OCI-LY1 (cell line): ENCODE data around the gene CEP131.

ENCODE experiments used
- H2AFZ ChIP-seq: fragments of 200-600 bp; sonication (generic), shearing (Covaris generic); 2 replicates; pipeline ENCODE4 v1.6.0; 2014; ENCODE audit warnings: antibody characterized with exemption, mild to moderate bottlenecking, low read length
- H3F3A ChIP-seq: fragments of 200-600 bp; sonication (generic), shearing (Covaris generic); 2 replicates; pipeline ENCODE4 v1.6.0; 2014; ENCODE audit warnings: mild to moderate bottlenecking, antibody characterized with exemption, low read length, moderate library complexity; ENCODE audit not compliant: insufficient read depth
- H3K27ac ChIP-seq: fragments of 200-600 bp; sonication (generic); 2 replicates; pipeline ENCODE4 v1.5.1; 2014; ENCODE audit warnings: low read length, mixed run types, mild to moderate bottlenecking, low read depth; ENCODE audit not compliant: poor library complexity, severe bottlenecking
- H3K27me3 ChIP-seq: fragments of 200-600 bp; sonication (generic); 2 replicates; pipeline ENCODE4 v1.6.0; 2014; ENCODE audit warnings: antibody characterized with exemption, mild to moderate bottlenecking, low read length, moderate library complexity; ENCODE audit not compliant: insufficient read depth
- H3K36me3 ChIP-seq: fragments of 200-600 bp; sonication (generic); 2 replicates; pipeline ENCODE4 v1.6.1; 2014; ENCODE audit warnings: mild to moderate bottlenecking, antibody characterized with exemption, low read length, moderate library complexity, mixed read lengths; ENCODE audit not compliant: insufficient read depth
- H3K4me1 ChIP-seq: fragments of 200-600 bp; sonication (generic); 2 replicates; pipeline ENCODE4 v1.5.1; 2014; ENCODE audit warnings: mild to moderate bottlenecking, low read length, moderate library complexity; ENCODE audit not compliant: insufficient read depth, severe bottlenecking
- H3K4me2 ChIP-seq: fragments of 200-600 bp; sonication (generic), shearing (Covaris generic); 2 replicates; pipeline ENCODE4 v1.6.1; 2014; ENCODE audit warnings: low read length
- H3K4me3 ChIP-seq: fragments of 200-600 bp; sonication (generic); 2 replicates; pipeline ENCODE4 v1.5.1; 2014; ENCODE audit warnings: low read length, low read depth, mild to moderate bottlenecking, mixed read lengths; ENCODE audit not compliant: poor library complexity, severe bottlenecking
- H3K79me2 ChIP-seq: fragments of 200-600 bp; shearing (Covaris generic); 2 replicates; pipeline ENCODE4 v1.6.1; 2016; ENCODE audit warnings: mixed run types, low read length, mixed read lengths; ENCODE audit not compliant: insufficient read depth
- H3K9ac ChIP-seq: fragments of 200-600 bp; sonication (generic), shearing (Covaris generic); 2 replicates; pipeline ENCODE4 v1.6.1; 2014; ENCODE audit warnings: mild to moderate bottlenecking, low read length, mixed read lengths
- H3K9me2 ChIP-seq: fragments of 200-600 bp; sonication (generic), shearing (Covaris generic); 2 replicates; pipeline ENCODE4 v1.6.1; 2014; ENCODE audit warnings: low read depth, mild to moderate bottlenecking, low read length, mixed read lengths
- H3K9me3 ChIP-seq: fragments of 200-600 bp; shearing (Covaris generic); 2 replicates; pipeline ENCODE4 v1.6.1; 2014; ENCODE audit warnings: low read length, mixed read lengths
- H4K20me1 ChIP-seq: fragments of 200-600 bp; sonication (generic), shearing (Covaris generic); 2 replicates; pipeline ENCODE4 v1.6.0; 2016; ENCODE audit warnings: mild to moderate bottlenecking, low read length; ENCODE audit not compliant: insufficient read depth
- EZH2 ChIP-seq: fragments of 200-600 bp; sonication (generic), shearing (Covaris generic); IDR thresholded peaks from 2 replicates; pipeline ENCODE4 v1.8.0; 2017; ENCODE audit warnings: borderline replicate concordance, mixed run types, mild to moderate bottlenecking, antibody characterized with exemption, low read length, moderate library complexity, mixed read lengths
- TF ChIP-seq, protein P1 (sequence below): fragments of 200-600 bp; sonication (generic), shearing (Covaris generic); IDR thresholded peaks from 2 replicates; pipeline ENCODE4 v1.5.1; 2017; ENCODE audit warnings: mild to moderate bottlenecking, antibody characterized with exemption, low read length, moderate library complexity, mixed read lengths

Gene CEP131

DNA sequence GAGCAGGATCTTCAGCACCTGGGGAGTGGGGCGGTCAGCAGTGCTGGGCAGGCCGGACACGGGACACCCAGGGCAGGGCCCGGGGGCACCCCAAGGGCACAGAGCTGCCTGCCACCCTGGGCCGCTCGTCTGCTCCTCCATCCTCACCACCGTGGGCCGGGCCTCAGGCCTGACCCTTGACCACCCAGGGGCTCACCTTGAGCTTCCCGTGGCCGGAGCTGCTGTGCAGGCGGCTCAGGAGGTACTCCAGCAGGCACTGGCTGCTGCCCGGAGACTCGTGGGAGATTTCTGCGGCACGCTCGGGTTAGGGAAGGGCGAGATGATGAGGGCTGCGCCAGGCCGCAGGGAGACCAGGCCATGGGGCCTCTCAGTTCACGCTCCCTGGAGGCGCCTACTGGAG, 14.0 kb upstream of the CEP131 start:
- H3K9me3 ChIP-seq: no peaks in the 10 kb centered on the region
- H3K4me3 ChIP-seq: no peak overlapping the region
- no peak for TF ChIP-seq EZH2
- TF ChIP-seq, protein P1, sequence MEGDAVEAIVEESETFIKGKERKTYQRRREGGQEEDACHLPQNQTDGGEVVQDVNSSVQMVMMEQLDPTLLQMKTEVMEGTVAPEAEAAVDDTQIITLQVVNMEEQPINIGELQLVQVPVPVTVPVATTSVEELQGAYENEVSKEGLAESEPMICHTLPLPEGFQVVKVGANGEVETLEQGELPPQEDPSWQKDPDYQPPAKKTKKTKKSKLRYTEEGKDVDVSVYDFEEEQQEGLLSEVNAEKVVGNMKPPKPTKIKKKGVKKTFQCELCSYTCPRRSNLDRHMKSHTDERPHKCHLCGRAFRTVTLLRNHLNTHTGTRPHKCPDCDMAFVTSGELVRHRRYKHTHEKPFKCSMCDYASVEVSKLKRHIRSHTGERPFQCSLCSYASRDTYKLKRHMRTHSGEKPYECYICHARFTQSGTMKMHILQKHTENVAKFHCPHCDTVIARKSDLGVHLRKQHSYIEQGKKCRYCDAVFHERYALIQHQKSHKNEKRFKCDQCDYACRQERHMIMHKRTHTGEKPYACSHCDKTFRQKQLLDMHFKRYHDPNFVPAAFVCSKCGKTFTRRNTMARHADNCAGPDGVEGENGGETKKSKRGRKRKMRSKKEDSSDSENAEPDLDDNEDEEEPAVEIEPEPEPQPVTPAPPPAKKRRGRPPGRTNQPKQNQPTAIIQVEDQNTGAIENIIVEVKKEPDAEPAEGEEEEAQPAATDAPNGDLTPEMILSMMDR: no peak
- H4K20me1 ChIP-seq: no peaks in the 10 kb centered on the region
- no peaks in the 10 kb centered on the region for H3F3A ChIP-seq
- H3K4me2 ChIP-seq: no peak overlapping the region
- peaks cover 7% of the 10 kb centered on the region; the same call in 1 of the 2 replicates for H3K79me2 ChIP-seq
- H3K27ac ChIP-seq: no peak overlapping the region
- H3K27me3 ChIP-seq: no peaks in the 10 kb centered on the region
- no peak overlapping the region for H2AFZ ChIP-seq
- H3K9ac ChIP-seq: no peak overlapping the region
- H3K9me2 ChIP-seq: no peaks in the 10 kb centered on the region
- H3K36me3 ChIP-seq: peaks cover 7% of the 10 kb centered on the region
- H3K4me1 ChIP-seq: peaks cover 31% of the 10 kb centered on the region

DNA sequence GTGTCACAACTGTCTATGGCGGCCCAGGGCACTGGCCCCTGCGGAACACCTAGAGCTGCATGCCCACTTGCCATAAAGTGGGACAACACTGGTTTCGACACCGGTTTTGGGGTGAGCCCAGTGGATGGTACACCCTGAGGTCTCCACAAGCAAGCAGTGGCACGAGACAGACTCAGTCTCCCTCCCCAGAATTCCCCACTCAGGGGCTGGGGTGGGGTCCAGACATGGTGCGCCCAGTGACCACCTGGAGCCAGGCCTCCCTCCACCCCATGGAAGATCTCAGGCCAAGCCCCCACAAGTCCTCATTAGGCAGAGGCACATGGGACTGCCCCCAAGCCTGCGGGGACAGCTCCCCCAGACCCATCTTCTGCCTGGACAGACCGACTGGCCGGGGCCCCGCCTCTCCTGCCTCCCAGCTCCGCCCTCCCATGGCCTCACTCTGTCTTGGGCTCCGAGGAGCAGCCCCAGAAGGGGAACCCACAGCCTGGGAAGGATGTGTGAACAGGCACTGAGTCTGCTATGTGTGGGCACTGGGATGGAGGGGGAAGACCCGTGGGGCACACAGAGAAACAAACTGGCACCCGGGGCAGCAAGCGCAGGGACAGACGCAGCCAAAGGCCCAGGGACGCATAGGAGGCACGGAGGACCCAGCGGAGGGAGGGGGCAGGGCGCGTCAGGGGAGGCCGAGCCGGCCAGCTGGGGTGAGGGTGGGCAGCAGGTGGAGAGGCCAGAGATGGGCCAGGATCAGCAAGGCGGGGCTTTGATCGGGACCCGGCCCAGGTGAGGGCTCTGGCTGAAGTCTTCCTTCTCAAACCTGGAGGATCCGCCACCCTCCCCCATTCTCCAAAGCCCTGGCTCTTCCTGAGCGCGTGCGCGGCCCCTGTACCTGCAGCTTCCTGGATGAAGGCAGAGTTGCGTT, 13.3 kb upstream of the CEP131 start:
- H3K4me2 ChIP-seq: no peak overlapping the region
- H3K9ac ChIP-seq: no peak overlapping the region

DNA sequence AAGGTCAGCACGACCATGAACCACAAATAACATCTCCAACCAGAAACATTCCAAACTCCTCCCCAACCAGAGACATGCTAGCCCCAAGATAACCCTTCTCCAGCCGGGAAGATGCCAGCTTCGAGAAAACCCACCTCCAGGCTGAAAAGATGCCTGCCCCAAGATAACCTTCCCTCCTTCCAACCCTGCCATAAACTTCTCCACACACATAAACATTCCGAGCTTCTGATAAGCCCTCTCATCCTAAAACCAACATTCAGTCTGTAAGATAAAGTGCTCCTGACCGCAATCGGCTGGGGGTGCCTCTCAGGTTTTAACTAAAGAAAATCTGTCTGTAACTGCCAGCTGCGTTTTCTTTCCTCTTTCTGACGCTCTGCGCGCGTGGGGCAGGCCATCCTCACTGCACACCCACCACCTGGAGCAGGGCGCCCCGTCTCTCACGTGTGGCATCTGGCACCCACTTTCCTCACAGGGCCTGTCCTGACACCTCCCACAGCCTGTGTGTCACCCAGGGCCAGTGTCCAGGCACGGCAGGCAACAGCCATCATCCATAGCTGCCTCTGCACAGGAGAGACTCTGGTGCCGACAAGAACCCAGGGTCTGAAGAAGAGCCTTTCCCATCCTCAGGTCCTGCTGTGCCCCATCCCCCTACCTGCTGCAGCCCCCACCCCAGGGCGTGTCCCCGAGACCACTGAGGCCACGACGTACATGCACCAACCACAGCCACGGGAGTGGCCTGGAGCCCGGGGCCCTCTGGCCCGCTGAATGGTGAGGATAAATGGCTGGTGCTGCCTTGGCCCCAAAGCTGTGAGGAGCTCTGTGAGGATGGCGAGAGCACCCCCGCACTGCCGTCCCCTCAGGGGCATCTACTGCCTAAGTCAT, 12.4 kb upstream of the CEP131 start:
- Histone ChIP-seq H3K9me3 (no peaks in the 10 kb centered on the region), H3K4me1 (peaks cover 15% of the 10 kb centered on the region), H3K27ac (no peak overlapping the region), H3K79me2 (peaks cover 5% of the 10 kb centered on the region; the same call in 1 of the 2 replicates), H4K20me1 (no peaks in the 10 kb centered on the region), H2AFZ (no peak overlapping the region), H3K9me2 (no peaks in the 10 kb centered on the region), H3K4me3 (no peak overlapping the region), H3K27me3 (no peaks in the 10 kb centered on the region), H3K4me2 (no peak overlapping the region), H3K36me3 (peaks cover 14% of the 10 kb centered on the region), H3K9ac (no peak overlapping the region), H3F3A (no peaks in the 10 kb centered on the region)
- TF ChIP-seq, protein P1: no peak
- TF ChIP-seq EZH2: no peak

More for the DNA sequence above, 13.3 kb upstream of the CEP131 start:
- H3K4me1 ChIP-seq: peaks cover 24% of the 10 kb centered on the region
- H2AFZ ChIP-seq: no peak overlapping the region
- H3K36me3 ChIP-seq: peaks cover 10% of the 10 kb centered on the region
- H3K9me3 ChIP-seq: no peaks in the 10 kb centered on the region
- peaks cover 7% of the 10 kb centered on the region; the same call in 1 of the 2 replicates for H3K79me2 ChIP-seq
- H4K20me1 ChIP-seq: no peaks in the 10 kb centered on the region
- no peaks in the 10 kb centered on the region for H3F3A ChIP-seq
- H3K4me3 ChIP-seq: no peak overlapping the region
- no peaks in the 10 kb centered on the region for H3K27me3 ChIP-seq
- no peaks in the 10 kb centered on the region for H3K9me2 ChIP-seq
- no peak overlapping the region for H3K27ac ChIP-seq
- TF ChIP-seq, protein P1: no peak
- TF ChIP-seq EZH2: no peak
